Heart right ventricle (tissue), 16 donors: ENCODE results near the gene WDR86. TPM values are rescaled to one million over a fixed set of nuclear protein-coding genes. Genes with fewer than 3 reads are reported as not detected.

Experiments used
- ATAC-seq, 8 donors: fragments of 200-7000 bp; cut with Tn5 transposase; one replicate each; pipeline ENCODE4 v1.9.1; 2020; ENCODE audit warnings: mild to moderate bottlenecking in 8 of 8, moderate library complexity in 8 of 8, moderate number of reproducible peaks in 1 of 8
- DNase-seq, 2 donors: peaks; one replicate each; pipeline ENCODE4 v3.0.0-alpha.2; 2020
- H3K27ac ChIP-seq, 10 donors: fragments of 200-600 bp; sonication (generic) in 2 of 10; one replicate each; pipeline versions ENCODE4 v1.5.0 to v1.8.0; 2020 to 2022; ENCODE audit warnings: mild to moderate bottlenecking in 3 of 10
- H3K27me3 ChIP-seq, 7 donors: fragments of 200-600 bp; one replicate each; pipeline ENCODE4 v1.8.0; 2021 to 2022; ENCODE audit warnings: mild to moderate bottlenecking in 2 of 7
- H3K36me3 ChIP-seq, 9 donors: fragments of 200-600 bp; sonication (generic) in 1 of 9; one replicate each; pipeline versions ENCODE4 v1.5.0 to v1.8.0; 2020 to 2022; ENCODE audit warnings: mild to moderate bottlenecking in 2 of 9
- H3K4me1 ChIP-seq, 9 donors: fragments of 200-600 bp; sonication (generic) in 1 of 9; one replicate each; pipeline versions ENCODE4 v1.5.0 to v1.8.0; 2020 to 2022; ENCODE audit warnings: mild to moderate bottlenecking in 4 of 9
- H3K4me3 ChIP-seq, 10 donors: fragments of 200-600 bp; sonication (generic) in 2 of 10; one replicate each; pipeline versions ENCODE4 v1.5.0 to v1.8.0; 2020 to 2022; ENCODE audit warnings: mild to moderate bottlenecking in 7 of 10, moderate library complexity in 2 of 10
- H3K9me3 ChIP-seq, 11 donors: fragments of 200-600 bp in 10 of 11; sonication (generic) in 2 of 11; one replicate each; pipeline versions ENCODE4 v1.5.0 to v1.8.0; 2013 to 2022; ENCODE audit warnings: mild to moderate bottlenecking in 2 of 11, control low read depth in 1 of 11, moderate library complexity in 1 of 11
- CTCF ChIP-seq, 9 donors: fragments of 200-600 bp; sonication (generic) in 2 of 9; IDR thresholded peaks; one replicate each; pipeline versions ENCODE4 v1.5.0 to v1.8.0; 2021 to 2022; ENCODE audit warnings: antibody characterized with exemption in 9 of 9, mild to moderate bottlenecking in 5 of 9, moderate library complexity in 1 of 9
- WGBS, 2 donors: extraction: QIAGEN DNeasy Blood & Tissue Kit; methylation state at CpG; one replicate each; pipeline ENCODE4 v1.1.7; 2013; ENCODE audit warnings: inconsistent platforms in 1 of 2; 5-methylcytosine and 5-hydroxymethylcytosine counted together
- intact Hi-C, 10 donors: fragments of 100-400 bp; cut with DNase I; formaldehyde crosslinking; loops; one replicate each; pipeline versions ENCODE4 v1.11.1 to v1.14.2; 2022
- polyA plus RNA-seq, 2 donors: library from polyadenylated mRNA; stranded (reverse); fragments of 200-250 nt; gene quantifications; one replicate each; pipeline ENCODE4 v1.2.3, GENCODE V29; 2013
- total RNA-seq, 10 donors: library from RNA; stranded (reverse); fragmentation: NEBNext Ultra II Directional in 3 of 10; extraction: Animal tissue kit (Norgen Biotek cat#: 25700) in 3 of 10; gene quantifications; one replicate each; pipeline versions ENCODE4 v1.2.1 to v1.2.4, GENCODE V29; 2021 to 2023
- donor health status: Arrhythmogenic right ventricular cardiomyopathy.
- donor health status: ischemic (EF 13 %, LVEDD 7.1; RV severe dilation, severe dysfunction).
- donor health status: healthy with polysubstance abuse.
- donor health status: DM: no; HTN: yes; CAD: no.
- donor health status: DM: no; HTN: no; CAD: no.
- donor health status: ischemic (EF 25% LVEDD 6.9; RV normal size, moderate dysfunction).
- donor health status: ischemic (EF 25% LVEDD 5.7; RV mildly dilated, moderate dysfunction).
- donor health status: healthy.
- donor health status: DM: yes; HTN: yes; CAD: no.
- donor health status: Ischemic cardiomyopathy.
- donor health status: ischemic (EF 35%, LVEDD 5.7; RV mildly dilated, moderate dysfunction).
- donor health status: nonischemic (EF 11% LVEDD 7.7; RV severe dilation, severe dysfunction).
- donor health status: DM: yes; HTN: yes; CAD: no.
- donor health status: PGD.
- donor health status: ischemic (EF 29% LVEDD 5.4; RV normal size, mild dysfunction).
- donor health status: nonischemic (EF 23%, LVEDD 6.1; RV moderate dilation, normal function).

The WDR86 gene
- total and polyA plus RNA-seq, 12 donors = 0.15 to 0.52 (median 0.25) TPM; not detected in 3

GRCh38 chr7:151396328-151396970, 13.4 kb downstream of the WDR86 start:
- no peaks in the 10 kb centered on the region for H3K36me3 ChIP-seq
- DNase-seq (no peak), ATAC-seq (no peak)
- 86 to 88% methylated on average over 10 of the region's 10 CpGs for WGBS, 2 donors
- no peaks in the 10 kb centered on the region for H3K4me1 ChIP-seq
- intact Hi-C loops = no loop called here
- TF ChIP-seq CTCF (IDR thresholded peaks at IDR 0.05) = no peak
- no peaks in the 10 kb centered on the region for H3K9me3 ChIP-seq
- H3K27me3 ChIP-seq = peaks cover 0 to 38% (median 12%) of the 10 kb centered on the region in 7 donors
- H3K27ac ChIP-seq = no peak overlapping the region
- no peak overlapping the region for H3K4me3 ChIP-seq

GRCh38 chr7:151395036-151395367, 14.8 kb downstream of the WDR86 start:
- H3K9me3 ChIP-seq = no peaks in the 10 kb centered on the region
- peaks cover 0 to 41% (median 13%) of the 10 kb centered on the region in 7 donors for H3K27me3 ChIP-seq
- intact Hi-C loops = no loop called here
- no peaks in the 10 kb centered on the region for H3K4me1 ChIP-seq
- no peak overlapping the region for H3K4me3 ChIP-seq
- no peak for TF ChIP-seq CTCF (IDR thresholded peaks at IDR 0.05)
- no peak overlapping the region for H3K27ac ChIP-seq
- ATAC-seq = no peak
- no peak for DNase-seq
- no peaks in the 10 kb centered on the region for H3K36me3 ChIP-seq
- 79 to 86% methylated on average over 13 of the region's 13 CpGs for WGBS, 2 donors

- Histone ChIP-seq H3K27ac (no peak overlapping the region), H3K9me3 (no peaks in the 10 kb centered on the region), H3K27me3 (peaks cover 0 to 38% (median 16%) of the 10 kb centered on the region in 7 donors), H3K36me3 (no peaks in the 10 kb centered on the region), H3K4me3 (no peak overlapping the region), H3K4me1 (no peaks in the 10 kb centered on the region)
- WGBS, 2 donors = 90 to 93% methylated on average over 35 of the region's 35 CpGs
- no peak for TF ChIP-seq CTCF (IDR thresholded peaks at IDR 0.05)
- intact Hi-C loops = no loop called here
- ATAC-seq (no peak), DNase-seq (no peak)
Observed at GRCh38 chr7:151394076-151395035, 15.5 kb downstream of the WDR86 start.

GRCh38 chr7:151393031-151393977, 16.5 kb downstream of the WDR86 start:
- no peaks in the 10 kb centered on the region for H3K4me1 ChIP-seq
- H3K27me3 ChIP-seq = peaks cover 0 to 40% (median 16%) of the 10 kb centered on the region in 7 donors
- DNase-seq (no peak), ATAC-seq (no peak)
- no peaks in the 10 kb centered on the region for H3K36me3 ChIP-seq
- TF ChIP-seq CTCF (IDR thresholded peaks at IDR 0.05) = no peak
- intact Hi-C loops = no loop called here
- no peaks in the 10 kb centered on the region for H3K9me3 ChIP-seq
- H3K4me3 ChIP-seq = no peak overlapping the region
- 80 to 86% methylated on average over 31 of the region's 31 CpGs for WGBS, 2 donors
- H3K27ac ChIP-seq = no peak overlapping the region
